Activated naive CD4-positive, alpha-beta T cell treated with anti-CD3 and anti-CD28 coated beads, Interleukin-2, amount 10 ng/mL, durations not matched to agents 7 days and 5 days (primary cell): ENCODE results near the gene GUCY2F.

ENCODE experiments used
- CTCF ChIA-PET: fragments of 350-600 bp; sonication (Branson Sonifier 250); formaldehyde crosslinking; loops from one replicate; lab custom pipeline; 2021; ENCODE audit warnings: antibody characterized with exemption; lab: Charles Lee
- DNase-seq: peaks from one replicate; pipeline ENCODE4 v3.0.0-alpha.2; 2020
- H3K27ac Mint-ChIP-seq: one replicate; pipeline ENCODE4 v1.8.0; 2021; ENCODE audit warnings: mild to moderate bottlenecking, moderate library complexity, mixed read lengths
- H3K27me3 Mint-ChIP-seq: one replicate; pipeline ENCODE4 v1.8.0; 2021; ENCODE audit warnings: mild to moderate bottlenecking, mixed read lengths
- H3K36me3 Mint-ChIP-seq: one replicate; pipeline ENCODE4 v1.8.0; 2021; ENCODE audit warnings: mixed read lengths
- H3K4me1 Mint-ChIP-seq: one replicate; pipeline ENCODE4 v1.8.0; 2021; ENCODE audit warnings: mixed read lengths
- H3K4me3 Mint-ChIP-seq: one replicate; pipeline ENCODE4 v1.8.0; 2021; ENCODE audit warnings: mild to moderate bottlenecking, moderate library complexity, mixed read lengths
- H3K9me3 Mint-ChIP-seq: one replicate; pipeline ENCODE4 v1.8.0; 2021; ENCODE audit warnings: mixed read lengths

GUCY2F gene

GRCh38 chrX:109448282-109448938 lies 33.5 kb downstream of the GUCY2F start:
- no peaks in the 10 kb centered on the region for H3K4me1 Mint-ChIP-seq
- no peaks in the 10 kb centered on the region for H3K9me3 Mint-ChIP-seq
- CTCF ChIA-PET: interaction anchor here (0.6 kb wide), 1 partner anchor 9 kb away, joined by 3 read pairs; no protein-coding TSS in a partner anchor
- H3K36me3 Mint-ChIP-seq: no peaks in the 10 kb centered on the region
- H3K4me3 Mint-ChIP-seq: no peak overlapping the region
- peaks cover 4% of the 10 kb centered on the region for H3K27me3 Mint-ChIP-seq
- no peak overlapping the region for H3K27ac Mint-ChIP-seq
- DNase-seq: no peak

- no peak for DNase-seq
- Mint-ChIP-seq H3K36me3 (no peaks in the 10 kb centered on the region), H3K4me3 (no peak overlapping the region), H3K27me3 (no peaks in the 10 kb centered on the region), H3K27ac (no peak overlapping the region), H3K9me3 (no peaks in the 10 kb centered on the region), H3K4me1 (no peaks in the 10 kb centered on the region)
- CTCF ChIA-PET: no interaction called here
Observed at GRCh38 chrX:109441266-109441665, 40.6 kb downstream of the GUCY2F start.

GRCh38 chrX:109440475-109440874 lies 41.4 kb downstream of the GUCY2F start:
- Mint-ChIP-seq H3K4me3 (no peak overlapping the region), H3K9me3 (no peaks in the 10 kb centered on the region), H3K27ac (no peak overlapping the region), H3K4me1 (no peaks in the 10 kb centered on the region), H3K27me3 (no peaks in the 10 kb centered on the region), H3K36me3 (no peaks in the 10 kb centered on the region)
- DNase-seq: no peak
- CTCF ChIA-PET: no interaction called here

GRCh38 chrX:109409181-109409580 lies 72.7 kb downstream of the GUCY2F start:
- Mint-ChIP-seq H3K4me3 (no peak overlapping the region), H3K9me3 (no peaks in the 10 kb centered on the region), H3K27me3 (no peaks in the 10 kb centered on the region), H3K4me1 (no peaks in the 10 kb centered on the region), H3K27ac (no peak overlapping the region), H3K36me3 (no peaks in the 10 kb centered on the region)
- CTCF ChIA-PET: no interaction called here
- no peak for DNase-seq

GRCh38 chrX:109403922-109404321 lies 78.0 kb downstream of the GUCY2F start:
- H3K4me1 Mint-ChIP-seq: no peaks in the 10 kb centered on the region
- no peaks in the 10 kb centered on the region for H3K27me3 Mint-ChIP-seq
- no peak for DNase-seq
- CTCF ChIA-PET: no interaction called here
- no peak overlapping the region for H3K27ac Mint-ChIP-seq
- H3K36me3 Mint-ChIP-seq: no peaks in the 10 kb centered on the region
- no peaks in the 10 kb centered on the region for H3K9me3 Mint-ChIP-seq
- no peak overlapping the region for H3K4me3 Mint-ChIP-seq

GRCh38 chrX:109399831-109400230 lies 82.1 kb downstream of the GUCY2F start:
- H3K27me3 Mint-ChIP-seq: no peaks in the 10 kb centered on the region
- no peak overlapping the region for H3K27ac Mint-ChIP-seq
- no peaks in the 10 kb centered on the region for H3K9me3 Mint-ChIP-seq
- CTCF ChIA-PET: no interaction called here
- H3K4me1 Mint-ChIP-seq: no peaks in the 10 kb centered on the region
- DNase-seq: no peak
- H3K4me3 Mint-ChIP-seq: no peak overlapping the region
- H3K36me3 Mint-ChIP-seq: no peaks in the 10 kb centered on the region

- H3K4me3 Mint-ChIP-seq: no peak overlapping the region
- CTCF ChIA-PET: no interaction called here
- no peaks in the 10 kb centered on the region for H3K36me3 Mint-ChIP-seq
- no peaks in the 10 kb centered on the region for H3K27me3 Mint-ChIP-seq
- H3K27ac Mint-ChIP-seq: no peak overlapping the region
- no peaks in the 10 kb centered on the region for H3K4me1 Mint-ChIP-seq
- H3K9me3 Mint-ChIP-seq: no peaks in the 10 kb centered on the region
- no peak for DNase-seq
Observed at GRCh38 chrX:109398833-109399232, 83.1 kb downstream of the GUCY2F start.

- Mint-ChIP-seq H3K4me3 (no peak overlapping the region), H3K4me1 (no peaks in the 10 kb centered on the region), H3K36me3 (no peaks in the 10 kb centered on the region), H3K27me3 (no peaks in the 10 kb centered on the region), H3K27ac (no peak overlapping the region), H3K9me3 (no peaks in the 10 kb centered on the region)
- CTCF ChIA-PET: no interaction called here
- no peak for DNase-seq
Observed at GRCh38 chrX:109398061-109398460, 83.8 kb downstream of the GUCY2F start.

- H3K36me3 Mint-ChIP-seq: no peaks in the 10 kb centered on the region
- no peak overlapping the region for H3K4me3 Mint-ChIP-seq
- DNase-seq: no peak
- no peaks in the 10 kb centered on the region for H3K9me3 Mint-ChIP-seq
- no peaks in the 10 kb centered on the region for H3K4me1 Mint-ChIP-seq
- no peak overlapping the region for H3K27ac Mint-ChIP-seq
- H3K27me3 Mint-ChIP-seq: no peaks in the 10 kb centered on the region
- CTCF ChIA-PET: no interaction called here
Observed at GRCh38 chrX:109393859-109394258, 88.0 kb downstream of the GUCY2F start.

- Mint-ChIP-seq H3K4me1 (no peaks in the 10 kb centered on the region), H3K9me3 (no peaks in the 10 kb centered on the region), H3K36me3 (no peaks in the 10 kb centered on the region), H3K27me3 (no peaks in the 10 kb centered on the region), H3K27ac (no peak overlapping the region), H3K4me3 (no peak overlapping the region)
- CTCF ChIA-PET: no interaction called here
- no peak for DNase-seq
Observed at GRCh38 chrX:109392895-109393294, 89.0 kb downstream of the GUCY2F start.

GRCh38 chrX:109390556-109390955 lies 91.3 kb downstream of the GUCY2F start:
- CTCF ChIA-PET: no interaction called here
- no peak for DNase-seq
- Mint-ChIP-seq H3K9me3 (no peaks in the 10 kb centered on the region), H3K36me3 (no peaks in the 10 kb centered on the region), H3K4me1 (no peaks in the 10 kb centered on the region), H3K27ac (no peak overlapping the region), H3K27me3 (no peaks in the 10 kb centered on the region), H3K4me3 (no peak overlapping the region)

- Mint-ChIP-seq H3K9me3 (no peaks in the 10 kb centered on the region), H3K4me3 (no peak overlapping the region), H3K27me3 (no peaks in the 10 kb centered on the region), H3K4me1 (no peaks in the 10 kb centered on the region), H3K36me3 (no peaks in the 10 kb centered on the region), H3K27ac (no peak overlapping the region)
- CTCF ChIA-PET: no interaction called here
- DNase-seq: no peak
Observed at GRCh38 chrX:109389917-109390316, 92.0 kb downstream of the GUCY2F start.

GRCh38 chrX:109384699-109385098 lies 97.2 kb downstream of the GUCY2F start:
- H3K4me1 Mint-ChIP-seq: no peaks in the 10 kb centered on the region
- CTCF ChIA-PET: interaction anchor here (1.3 to 1.7 kb wide), 2 partner anchors 41 to 685 kb away, joined by 3 to 5 read pairs; no protein-coding TSS in a partner anchor
- H3K4me3 Mint-ChIP-seq: no peak overlapping the region
- no peaks in the 10 kb centered on the region for H3K36me3 Mint-ChIP-seq
- DNase-seq: no peak
- H3K9me3 Mint-ChIP-seq: no peaks in the 10 kb centered on the region
- H3K27me3 Mint-ChIP-seq: no peaks in the 10 kb centered on the region
- no peak overlapping the region for H3K27ac Mint-ChIP-seq

- DNase-seq: no peak
- Mint-ChIP-seq H3K4me3 (no peak overlapping the region), H3K9me3 (no peaks in the 10 kb centered on the region), H3K27ac (no peak overlapping the region), H3K36me3 (no peaks in the 10 kb centered on the region), H3K27me3 (no peaks in the 10 kb centered on the region), H3K4me1 (no peaks in the 10 kb centered on the region)
- CTCF ChIA-PET: interaction anchor here (0.7 kb wide), 1 partner anchor 1034 kb away, joined by 3 read pairs; no protein-coding TSS in a partner anchor
Observed at GRCh38 chrX:109382332-109382731, 99.6 kb downstream of the GUCY2F start.

- Mint-ChIP-seq H3K27me3 (no peaks in the 10 kb centered on the region), H3K9me3 (no peaks in the 10 kb centered on the region), H3K4me3 (no peak overlapping the region), H3K27ac (no peak overlapping the region), H3K36me3 (no peaks in the 10 kb centered on the region), H3K4me1 (no peaks in the 10 kb centered on the region)
- no peak for DNase-seq
- CTCF ChIA-PET: no interaction called here
Observed at GRCh38 chrX:109378281-109378680, 103.6 kb downstream of the GUCY2F start.
